HG03039 (cell line): Measurements from ENCODE around the gene NEFH.
"Not testable (repeated sequence)": the region's sequence is repeated elsewhere in the genome, so short reads cannot be mapped to it uniquely, and the experiment has no call there.

Source experiments
- ATAC-seq: cut with Tn5 transposase; IDR thresholded peaks from one replicate; pipeline ENCODE4 v1.9.1; 2021; ENCODE audit warnings: mild to moderate bottlenecking, moderate library complexity; ENCODE audit not compliant: unreplicated experiment

NEFH gene, protein sequence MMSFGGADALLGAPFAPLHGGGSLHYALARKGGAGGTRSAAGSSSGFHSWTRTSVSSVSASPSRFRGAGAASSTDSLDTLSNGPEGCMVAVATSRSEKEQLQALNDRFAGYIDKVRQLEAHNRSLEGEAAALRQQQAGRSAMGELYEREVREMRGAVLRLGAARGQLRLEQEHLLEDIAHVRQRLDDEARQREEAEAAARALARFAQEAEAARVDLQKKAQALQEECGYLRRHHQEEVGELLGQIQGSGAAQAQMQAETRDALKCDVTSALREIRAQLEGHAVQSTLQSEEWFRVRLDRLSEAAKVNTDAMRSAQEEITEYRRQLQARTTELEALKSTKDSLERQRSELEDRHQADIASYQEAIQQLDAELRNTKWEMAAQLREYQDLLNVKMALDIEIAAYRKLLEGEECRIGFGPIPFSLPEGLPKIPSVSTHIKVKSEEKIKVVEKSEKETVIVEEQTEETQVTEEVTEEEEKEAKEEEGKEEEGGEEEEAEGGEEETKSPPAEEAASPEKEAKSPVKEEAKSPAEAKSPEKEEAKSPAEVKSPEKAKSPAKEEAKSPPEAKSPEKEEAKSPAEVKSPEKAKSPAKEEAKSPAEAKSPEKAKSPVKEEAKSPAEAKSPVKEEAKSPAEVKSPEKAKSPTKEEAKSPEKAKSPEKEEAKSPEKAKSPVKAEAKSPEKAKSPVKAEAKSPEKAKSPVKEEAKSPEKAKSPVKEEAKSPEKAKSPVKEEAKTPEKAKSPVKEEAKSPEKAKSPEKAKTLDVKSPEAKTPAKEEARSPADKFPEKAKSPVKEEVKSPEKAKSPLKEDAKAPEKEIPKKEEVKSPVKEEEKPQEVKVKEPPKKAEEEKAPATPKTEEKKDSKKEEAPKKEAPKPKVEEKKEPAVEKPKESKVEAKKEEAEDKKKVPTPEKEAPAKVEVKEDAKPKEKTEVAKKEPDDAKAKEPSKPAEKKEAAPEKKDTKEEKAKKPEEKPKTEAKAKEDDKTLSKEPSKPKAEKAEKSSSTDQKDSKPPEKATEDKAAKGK

DNA sequence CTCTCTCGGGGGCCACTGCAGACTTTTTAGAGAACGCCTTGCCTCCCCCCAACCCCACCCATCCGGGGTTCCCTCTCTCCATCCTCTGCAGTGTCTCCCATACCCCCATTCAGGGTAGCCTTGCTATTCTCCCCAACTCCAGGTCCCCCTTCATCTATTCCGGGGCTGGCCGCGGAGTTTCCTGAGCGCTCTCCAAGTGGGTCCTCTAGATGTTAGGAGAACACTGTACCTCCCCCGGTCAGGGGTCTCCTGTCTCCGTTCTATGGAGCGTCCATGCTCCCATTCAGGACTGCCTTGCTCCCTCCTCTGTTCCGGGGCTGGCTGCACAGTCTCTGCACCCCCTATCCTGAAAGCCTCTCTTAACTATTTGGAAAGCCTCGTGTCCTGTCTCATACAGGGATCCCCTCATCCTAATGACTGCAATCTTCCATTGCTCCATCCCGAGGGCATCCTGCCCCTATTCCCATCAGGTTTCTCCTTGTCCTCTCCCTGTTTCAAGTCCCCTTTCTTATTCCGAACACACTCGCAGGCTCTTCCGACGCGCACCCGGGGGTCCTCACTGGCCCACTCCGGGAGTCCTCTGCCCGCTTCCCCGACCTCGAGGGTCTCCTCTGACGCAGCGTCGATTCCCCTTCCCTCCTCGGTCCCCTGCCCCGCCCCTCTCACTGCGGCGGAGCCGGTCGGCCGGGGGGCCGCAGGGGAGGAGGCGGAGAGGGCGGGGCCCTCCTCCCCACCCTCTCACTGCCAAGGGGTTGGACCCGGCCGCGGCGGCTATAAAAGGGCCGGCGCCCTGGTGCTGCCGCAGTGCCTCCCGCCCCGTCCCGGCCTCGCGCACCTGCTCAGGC is at the start of gene NEFH:
NEFH (plus strand) TSS at position 802 of the 845 bp plus-strand sequence. CDS start 45 bp downstream, outside the sequence.
- ATAC-seq, result no peak

DNA sequence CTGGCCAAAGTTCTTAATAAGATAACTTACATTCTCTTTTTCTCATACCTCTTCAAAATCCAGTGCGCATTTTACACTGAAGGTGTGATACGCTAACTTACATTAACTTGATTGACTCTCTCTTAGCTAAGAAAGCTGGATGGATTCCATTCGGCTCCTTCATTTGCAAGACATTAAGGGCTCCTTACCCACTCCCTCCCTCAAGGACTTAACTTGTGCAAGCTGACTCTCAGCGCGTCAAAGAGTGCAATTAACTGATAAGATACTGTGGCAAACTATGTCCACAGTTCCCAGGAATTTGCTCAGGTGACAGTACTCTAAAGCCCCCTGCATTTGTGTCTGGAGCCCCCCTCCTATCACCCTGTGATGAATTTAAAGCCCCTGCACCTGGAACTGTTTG is 48.0 kb upstream of the NEFH start:
- no peak for ATAC-seq

DNA sequence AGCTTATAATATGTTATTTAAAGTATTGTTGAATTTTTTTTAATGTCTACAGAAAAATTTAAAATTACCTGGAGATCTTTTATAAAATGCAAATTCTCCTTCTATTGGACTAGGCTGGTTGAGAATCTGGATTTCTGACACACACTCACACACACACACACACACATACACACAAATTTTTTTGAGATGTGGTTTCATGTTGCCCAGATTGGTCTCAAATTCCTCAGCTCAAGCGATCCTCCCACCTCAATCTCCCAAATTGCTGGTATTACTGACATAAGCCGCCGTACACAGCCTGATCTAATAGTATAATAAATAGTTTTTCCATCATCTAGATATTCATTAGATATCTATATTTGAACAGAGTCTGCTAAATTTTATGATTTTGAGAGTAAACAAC is 46.2 kb upstream of the NEFH start:
- no peak for ATAC-seq

DNA sequence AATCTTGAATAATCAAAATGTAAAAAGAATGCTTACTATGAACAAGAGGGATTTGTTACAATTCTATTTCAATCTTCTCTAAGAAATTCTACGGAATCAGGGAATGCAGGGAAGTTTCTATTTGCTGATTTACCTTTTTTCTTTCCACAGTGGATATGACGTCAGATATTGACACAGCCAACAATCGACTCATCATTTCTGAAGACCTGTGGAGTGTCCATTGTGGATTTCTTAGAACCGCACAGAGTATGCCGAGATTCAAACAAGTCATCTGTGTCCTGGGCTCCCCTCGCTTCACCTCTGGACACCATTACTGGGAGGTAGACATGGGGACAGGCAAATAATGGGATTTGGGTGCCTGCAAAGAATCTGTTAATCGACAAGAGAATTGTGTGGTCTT is 45.7 kb upstream of the NEFH start:
- ATAC-seq, result no peak

DNA sequence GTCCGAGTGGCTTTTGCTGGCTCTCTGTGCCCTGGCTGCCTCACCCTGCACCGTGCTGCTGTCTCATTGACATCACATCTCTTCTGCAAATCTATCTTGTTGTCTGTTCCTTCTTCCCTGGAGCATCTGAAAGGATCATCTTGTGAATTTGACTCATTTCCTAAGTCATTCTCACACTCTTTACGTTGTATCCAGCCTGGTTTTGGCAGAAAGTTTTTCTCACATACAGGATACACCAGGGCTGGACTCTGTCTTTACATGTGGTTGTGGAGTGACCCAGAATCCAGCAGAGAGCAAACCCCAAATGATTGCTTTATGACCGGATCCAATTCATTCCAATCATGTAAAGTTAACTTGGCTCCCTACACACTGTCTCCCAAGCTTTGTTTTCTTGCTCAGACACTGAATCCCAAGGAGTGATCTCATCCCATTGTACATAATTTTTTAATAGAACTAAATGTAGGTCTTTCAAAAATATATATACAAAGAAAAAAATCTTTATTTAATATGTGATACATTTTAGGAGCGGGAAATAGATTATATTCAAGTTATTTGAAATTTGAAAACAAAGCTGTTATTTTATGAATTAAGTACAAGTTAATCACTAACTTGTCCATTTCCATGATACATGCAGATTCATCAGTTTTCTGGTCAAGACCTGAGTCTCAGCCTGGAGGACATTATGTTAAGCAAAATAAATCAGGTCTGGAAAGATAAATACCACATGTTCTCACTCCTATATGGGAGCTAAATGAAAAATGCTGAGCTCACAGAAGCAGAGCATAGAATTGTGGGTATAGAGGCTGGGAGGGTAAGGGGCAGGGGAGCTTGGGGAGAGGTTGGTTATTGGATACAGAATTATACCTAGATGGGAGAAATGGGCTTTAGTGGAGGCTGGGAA is 44.5 kb upstream of the NEFH start:
- no peak for ATAC-seq

DNA sequence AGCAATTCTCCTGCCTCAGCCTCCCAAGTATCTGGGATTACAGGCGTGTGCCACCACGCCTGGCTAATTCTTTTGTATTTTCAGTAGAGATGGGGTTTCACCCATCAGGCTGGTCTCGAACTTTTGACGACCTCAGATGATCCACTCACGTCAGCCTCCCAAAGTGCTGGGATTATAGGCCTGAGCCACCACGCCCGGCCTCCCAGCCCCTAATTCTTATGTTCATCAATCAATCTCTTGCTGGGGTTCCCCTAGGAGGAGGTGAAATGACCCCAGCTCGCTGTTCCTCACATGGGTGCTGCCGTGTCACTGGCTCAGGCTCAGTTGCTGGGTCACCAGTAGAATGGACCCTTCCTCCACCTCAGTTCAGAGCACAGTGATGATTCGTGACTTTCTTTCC is 41.7 kb upstream of the NEFH start, which contains the start of gene RFPL1:
RFPL1 (plus strand) TSS at position 301 of the 400 bp plus-strand sequence.
- not testable (repeated sequence) for ATAC-seq

DNA sequence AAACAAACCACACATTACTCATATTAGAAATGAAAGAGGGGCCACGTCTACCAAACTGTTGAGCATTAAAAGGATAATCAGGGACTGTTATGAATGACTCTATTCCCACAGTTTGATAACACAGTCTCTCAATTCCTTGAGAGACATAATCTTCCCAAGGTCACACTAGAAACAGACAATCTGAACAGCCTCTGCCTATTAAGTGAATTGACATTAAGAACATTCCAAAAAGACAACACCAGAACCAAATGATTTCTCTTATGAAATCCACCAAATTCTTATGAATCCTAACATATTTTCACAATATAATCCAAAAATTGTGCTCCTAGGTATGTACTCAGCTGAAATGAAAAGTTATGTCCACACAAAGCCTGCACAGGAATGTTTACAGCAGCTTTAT is 37.0 kb upstream of the NEFH start:
- no peak for ATAC-seq

DNA sequence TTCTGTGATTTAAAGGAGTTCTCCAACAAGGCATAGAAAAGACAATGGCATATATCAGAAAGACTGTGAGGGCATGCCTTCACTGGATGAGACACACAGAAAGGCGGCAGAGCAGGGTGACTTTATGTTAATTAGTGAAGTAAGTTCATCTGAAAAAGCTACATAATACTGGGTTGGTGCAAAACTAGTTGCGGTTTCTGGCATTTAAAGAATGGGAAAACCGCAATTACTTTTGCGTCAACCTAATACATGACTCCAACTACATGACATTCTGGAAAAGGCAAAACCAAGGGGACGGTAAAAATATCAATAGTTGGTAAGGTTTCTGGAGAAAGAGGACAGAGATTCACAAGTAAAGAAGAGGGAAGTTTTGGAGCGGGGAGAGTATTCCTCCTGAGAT is 36.6 kb upstream of the NEFH start:
- ATAC-seq, result no peak

DNA sequence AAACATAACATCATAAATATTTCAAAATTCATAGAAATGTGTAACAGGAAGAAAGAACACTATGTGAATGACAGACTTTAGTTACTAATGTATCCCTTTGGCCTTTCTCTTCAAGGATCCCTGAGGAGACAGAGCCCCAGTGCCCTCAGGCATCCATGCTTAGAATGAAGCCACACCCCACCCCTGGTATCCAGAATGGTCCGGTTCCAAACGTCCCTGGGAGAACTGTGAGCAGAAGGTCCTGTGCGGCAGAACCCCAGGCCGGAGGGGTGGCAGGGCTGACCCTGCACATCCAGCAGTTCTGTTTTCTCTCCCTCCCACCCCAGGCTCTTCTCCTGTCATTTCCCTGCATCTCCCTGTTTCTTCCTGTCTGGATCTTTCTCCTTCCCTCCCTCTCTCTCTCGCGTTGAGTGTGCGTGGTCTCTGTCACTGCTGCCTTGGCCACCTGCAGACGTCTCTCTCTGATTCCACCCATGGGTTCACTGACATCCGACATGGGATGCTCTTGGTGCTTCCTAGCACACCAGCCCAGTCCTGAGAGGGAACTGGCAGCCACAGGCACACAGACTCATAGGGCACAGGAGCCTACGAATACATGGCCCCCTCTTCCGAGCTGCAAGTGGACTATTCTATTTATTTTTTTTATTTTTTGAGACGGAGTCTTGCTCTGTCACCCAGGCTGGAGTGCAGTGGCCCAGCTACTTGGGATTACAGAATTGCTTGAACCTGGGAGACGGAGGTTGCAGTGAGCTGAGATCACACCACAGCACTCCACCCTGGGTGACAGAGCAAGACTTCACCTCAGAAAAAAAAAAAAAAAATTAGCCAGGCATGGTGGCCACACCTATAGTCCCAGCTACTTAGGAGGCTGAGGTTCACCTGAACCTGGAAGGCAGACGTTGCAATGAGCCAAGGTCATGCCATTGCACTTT is 35.9 kb upstream of the NEFH start:
- ATAC-seq, result no peak

DNA sequence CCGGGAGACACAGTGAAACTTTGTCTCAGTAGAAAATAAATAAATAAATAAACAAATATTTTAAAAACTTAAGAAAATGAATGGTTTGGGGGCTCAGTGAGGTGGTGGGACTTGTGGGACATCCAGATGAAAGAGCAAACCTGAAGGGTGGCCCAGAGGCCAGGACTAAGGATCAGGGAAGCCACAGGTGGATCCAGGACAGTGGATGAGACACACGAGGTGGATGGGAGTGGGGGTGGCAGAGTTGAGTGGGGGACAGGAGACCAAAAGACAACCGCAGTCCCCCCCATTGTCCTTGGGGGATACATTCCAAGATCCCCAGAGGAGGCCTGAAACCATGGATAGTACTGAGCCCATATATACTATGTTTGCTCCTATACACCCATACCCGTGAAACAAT is 34.5 kb upstream of the NEFH start:
- ATAC-seq, result no peak

DNA sequence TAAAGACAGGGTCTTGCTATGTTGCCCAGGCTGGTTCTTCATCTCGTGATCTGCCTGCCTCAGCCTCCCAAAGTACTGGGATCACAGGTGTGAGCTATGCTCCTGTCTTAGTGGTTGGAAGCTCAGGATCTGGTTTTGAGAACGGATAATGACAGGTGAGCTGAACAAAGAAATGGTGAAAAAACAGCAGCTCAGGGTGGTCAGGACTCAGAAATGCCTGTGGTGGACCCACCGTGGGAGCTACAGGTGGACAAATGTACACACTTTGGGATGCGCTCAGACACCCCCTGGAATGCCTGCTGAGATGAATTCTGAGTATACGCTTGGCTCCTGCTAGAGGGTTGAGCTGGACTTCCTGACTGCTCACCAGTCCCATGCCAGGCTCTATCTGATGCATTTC is 32.1 kb upstream of the NEFH start:
- ATAC-seq, result no peak

DNA sequence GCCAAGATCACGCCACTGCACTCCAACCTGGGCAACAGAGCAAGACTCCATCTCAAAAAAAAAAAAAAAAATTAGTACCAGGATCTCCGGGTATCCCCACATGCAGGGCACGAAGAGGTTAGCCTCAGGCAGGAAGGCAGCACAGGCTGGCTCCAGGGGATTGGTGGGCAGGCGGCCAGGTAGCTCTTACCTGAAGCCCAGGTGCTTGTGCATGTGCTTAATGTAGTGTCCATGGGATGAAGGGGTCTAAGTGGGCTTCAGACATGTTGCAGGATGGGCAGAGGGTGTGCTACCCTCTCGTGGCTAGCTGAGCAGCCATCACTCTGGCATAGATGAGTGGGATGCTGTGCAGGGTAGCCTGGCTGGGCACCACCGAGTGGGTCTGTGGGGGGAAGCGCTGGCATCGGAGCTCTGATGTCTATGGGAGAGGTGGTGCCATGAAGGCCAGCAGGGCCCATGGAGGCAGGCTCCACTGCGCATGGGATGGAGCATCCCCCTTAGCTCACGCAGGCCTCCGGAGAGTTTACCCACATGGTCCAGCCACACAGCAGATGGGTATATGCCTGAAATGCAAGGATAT is 30.6 kb upstream of the NEFH start:
- ATAC-seq, result no peak

DNA sequence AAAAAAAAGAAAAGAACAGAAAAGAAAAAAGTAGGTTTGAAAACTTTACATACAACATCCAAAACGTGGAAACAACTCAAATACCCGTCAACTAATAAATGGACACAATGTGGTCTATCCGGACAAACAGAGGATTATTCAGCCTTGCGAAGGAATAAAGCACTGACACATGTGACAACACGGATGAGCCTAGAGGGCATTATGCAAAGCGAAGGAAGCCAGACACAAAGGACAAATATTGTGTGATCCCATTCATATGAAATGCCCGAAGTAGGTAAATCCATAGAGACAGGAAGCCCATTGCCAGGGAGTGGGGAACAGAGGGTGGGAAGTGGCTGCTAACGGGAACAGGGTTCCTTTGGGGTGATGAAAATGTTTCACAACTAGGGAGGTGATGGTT is 29.8 kb upstream of the NEFH start:
- no peak for ATAC-seq

DNA sequence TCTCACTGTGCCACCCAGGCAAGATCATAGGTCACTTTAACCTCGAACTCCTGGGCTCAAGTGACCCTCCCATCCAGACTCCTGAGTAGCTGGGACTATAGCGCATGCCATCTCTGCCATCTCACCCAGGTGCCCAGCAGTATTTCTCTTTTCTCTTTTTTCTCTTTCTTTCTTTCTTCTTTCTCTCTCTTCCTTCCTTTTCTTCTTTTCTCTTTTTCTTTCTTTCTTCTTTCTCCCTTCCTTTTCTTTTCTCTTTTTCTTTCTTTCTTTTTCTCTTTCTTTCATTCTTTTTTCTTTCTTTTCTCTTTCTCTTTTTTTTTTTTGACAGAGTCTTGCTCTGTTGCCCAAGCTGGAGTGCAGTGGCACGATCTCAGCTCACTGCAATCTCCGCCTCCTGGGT is 28.2 kb upstream of the NEFH start:
- no peak for ATAC-seq

DNA sequence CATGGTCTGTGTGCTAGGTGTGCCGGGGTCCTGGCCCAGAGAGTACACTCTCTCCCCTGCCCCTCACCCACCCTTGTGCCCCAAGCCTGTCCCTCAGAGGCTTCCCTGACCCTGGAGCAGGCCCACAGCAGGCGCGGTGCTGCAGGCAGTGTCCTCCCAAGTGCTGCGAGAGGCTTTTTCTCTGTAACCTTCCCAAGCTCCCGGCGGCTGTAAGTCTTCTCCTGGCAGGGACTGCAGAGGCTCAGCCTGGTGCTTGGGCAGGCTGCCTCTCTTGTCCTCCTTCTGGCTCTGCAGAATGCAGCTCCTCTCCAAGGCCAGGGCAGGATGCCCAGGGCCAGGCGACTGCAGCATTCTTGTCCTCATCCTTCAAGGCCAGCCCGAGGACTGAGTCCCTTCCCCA is 25.7 kb upstream of the NEFH start:
- no peak for ATAC-seq

DNA sequence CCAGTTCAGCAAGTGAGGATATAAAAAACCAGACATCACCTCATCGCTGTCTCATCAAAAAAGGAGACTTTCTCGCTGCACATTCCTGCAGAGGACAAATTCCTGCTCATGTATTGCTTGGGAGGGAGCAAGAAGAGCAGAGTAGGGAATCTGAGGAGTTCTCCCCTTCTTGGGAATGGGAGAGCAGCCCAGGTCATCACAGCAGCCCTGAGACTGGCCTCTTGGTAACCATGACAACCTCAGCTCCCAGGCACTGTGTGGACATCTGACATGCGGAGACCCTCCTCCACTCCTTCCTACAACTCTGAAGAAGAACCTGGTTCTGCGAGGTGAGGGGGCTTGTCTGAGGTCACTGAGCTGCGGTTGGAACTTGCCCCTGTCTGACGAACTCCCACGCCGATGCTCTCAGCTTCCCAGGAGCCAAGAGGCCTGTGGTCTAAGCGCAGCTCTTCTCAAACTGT is 23.8 kb upstream of the NEFH start:
- ATAC-seq, result no peak

DNA sequence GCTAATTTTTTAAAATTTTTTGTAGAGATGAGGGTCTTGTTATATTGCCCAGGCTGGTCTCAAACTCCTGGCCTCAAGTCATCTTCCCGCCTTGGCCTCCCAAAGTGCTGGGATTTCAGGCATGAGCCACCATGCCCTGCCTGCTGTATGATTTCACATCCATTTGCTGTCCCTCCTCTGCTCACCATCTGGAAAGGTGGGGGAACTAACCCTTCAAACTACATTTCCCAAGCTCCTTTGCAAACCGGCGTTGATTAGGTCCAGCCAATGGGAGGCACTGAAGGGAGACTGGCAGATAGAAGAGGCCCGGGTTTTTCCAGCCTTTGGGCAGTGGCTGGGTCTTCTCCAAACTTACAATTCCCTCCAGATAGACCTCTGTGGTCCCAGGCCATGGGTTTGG is 22.3 kb upstream of the NEFH start:
- ATAC-seq, result no peak

DNA sequence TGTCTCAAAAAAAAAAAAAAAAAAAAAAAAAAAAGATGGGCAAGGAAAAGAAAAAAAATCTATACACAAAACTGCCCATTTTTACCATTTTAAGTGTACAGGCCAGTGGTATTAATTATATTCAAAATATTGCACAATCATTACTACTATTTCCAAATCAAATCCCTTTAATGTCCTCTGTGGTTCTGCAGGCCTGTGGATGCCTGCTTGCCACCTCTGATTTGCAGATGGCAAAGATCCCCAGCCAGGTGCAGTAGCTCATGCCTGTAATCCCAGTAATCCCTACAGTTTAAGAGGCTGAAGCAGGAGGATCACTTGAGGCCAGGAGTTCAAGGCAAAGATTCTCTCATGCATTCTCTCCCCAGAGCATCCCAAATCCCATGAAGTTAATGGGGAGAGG is 21.5 kb upstream of the NEFH start:
- ATAC-seq, result no peak
